ENCODE results near the gene IL1RAPL2. TPM values are rescaled to one million over a fixed set of nuclear protein-coding genes. Genes with fewer than 3 reads are reported as not detected.
"Not testable (repeated sequence)": the region's sequence is repeated elsewhere in the genome, so short reads cannot be mapped to it uniquely, and the experiment has no call there.

The IL1RAPL2 gene
- total RNA-seq, 4 donors from 2014 or later = 0.19 to 0.38 TPM; not detected in 2

DNA sequence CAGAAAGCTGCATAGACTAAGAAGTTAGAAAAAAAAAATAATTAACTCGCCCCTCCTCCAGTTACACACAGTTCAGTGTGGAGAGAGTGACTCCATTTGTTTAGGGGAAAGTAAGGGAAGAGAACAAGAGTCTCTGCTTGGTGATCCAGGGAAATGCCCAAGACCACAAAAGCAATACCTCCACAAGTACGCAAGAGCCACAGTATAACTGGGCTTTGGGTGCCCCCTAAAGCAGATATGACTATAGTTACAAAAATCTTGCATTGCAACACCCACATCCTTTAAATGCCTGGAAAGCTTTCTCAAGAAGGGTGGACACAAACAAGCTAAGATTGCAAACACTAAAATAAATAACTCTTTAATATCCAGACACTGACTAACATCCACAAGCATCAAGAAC is 1092.1 kb downstream of the IL1RAPL2 start:
- TF ChIP-seq CTCF (IDR thresholded peaks at IDR 0.05) (no peak), POLR2A (IDR thresholded peaks at IDR 0.05) (no peak)
- 92 to 94% methylated on average over 2 of the region's 2 CpGs for WGBS, 2 donors
- DNase-seq (ENCODE audit: low spot score in 2 of 2) = no peak
- intact Hi-C loops (cut with DNase I; ENCODE audit: low total_unique reads) = no loop called here
- no peak overlapping the region for H3K4me3 ChIP-seq (ENCODE audit: low read depth, poor library complexity, severe bottlenecking)

- H3K4me3 ChIP-seq (ENCODE audit: low read depth, poor library complexity, severe bottlenecking) = no peak overlapping the region
- no peak for TF ChIP-seq CTCF (IDR thresholded peaks at IDR 0.05)
- TF ChIP-seq POLR2A (IDR thresholded peaks at IDR 0.05) = no peak
- intact Hi-C loops (cut with DNase I; ENCODE audit: low total_unique reads) = no loop called here
- 84 to 100% methylated on average over 2 of the region's 2 CpGs for WGBS, 2 donors
- DNase-seq (ENCODE audit: low spot score in 2 of 2) = no peak
Measured at GRCh38 chrX:105662248-105662647, 1096.2 kb downstream of the IL1RAPL2 start.

DNA sequence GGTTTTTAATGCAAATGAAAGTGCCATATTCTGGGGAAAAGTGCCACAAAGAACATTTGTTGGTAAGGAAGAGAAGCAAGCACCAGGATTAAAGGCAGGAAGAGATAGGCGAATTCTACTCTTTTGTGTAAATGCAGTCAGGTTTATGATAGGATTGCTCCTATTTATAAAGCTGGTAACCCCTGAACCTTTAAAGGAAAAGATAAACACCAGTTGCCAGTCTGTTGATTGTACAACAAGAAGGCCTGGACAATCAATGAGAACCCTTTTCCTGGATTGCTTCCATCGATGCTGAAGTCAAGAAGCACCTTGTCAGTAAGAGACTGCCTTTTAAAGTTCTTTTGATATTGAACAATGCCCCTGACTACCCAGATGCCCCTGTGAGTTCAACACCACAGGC is 1098.2 kb downstream of the IL1RAPL2 start:
- DNase-seq (ENCODE audit: low spot score in 2 of 2) = no peak
- 52 to 55% methylated on average over 2 of the region's 2 CpGs for WGBS, 2 donors
- TF ChIP-seq CTCF (IDR thresholded peaks at IDR 0.05) = no peak
- no peak for TF ChIP-seq POLR2A (IDR thresholded peaks at IDR 0.05)
- intact Hi-C loops (cut with DNase I; ENCODE audit: low total_unique reads) = no loop called here
- no peak overlapping the region for H3K4me3 ChIP-seq (ENCODE audit: low read depth, poor library complexity, severe bottlenecking)

- WGBS, 2 donors = 90 to 100% methylated on average over 3 to 7 of the region's 7 CpGs
- H3K4me3 ChIP-seq (ENCODE audit: low read depth, poor library complexity, severe bottlenecking); DNase-seq (ENCODE audit: low spot score in 2 of 2); intact Hi-C loops (cut with DNase I; ENCODE audit: low total_unique reads): not testable (repeated sequence)
Measured at GRCh38 chrX:105684288-105684687, 1118.3 kb downstream of the IL1RAPL2 start.

GRCh38 chrX:105694839-105695238 is 1128.8 kb downstream of the IL1RAPL2 start:
- intact Hi-C loops (cut with DNase I; ENCODE audit: low total_unique reads) = no loop called here
- WGBS, 2 donors = 46 to 50% methylated on average over 1 of the region's 1 CpG
- TF ChIP-seq POLR2A (IDR thresholded peaks at IDR 0.05) (no peak), CTCF (IDR thresholded peaks at IDR 0.05) (no peak)
- H3K4me3 ChIP-seq (ENCODE audit: low read depth, poor library complexity, severe bottlenecking) = no peak overlapping the region
- no peak for DNase-seq (ENCODE audit: low spot score in 2 of 2)

- DNase-seq (ENCODE audit: low spot score in 2 of 2) = no peak
- WGBS, 2 donors = 47 to 55% methylated on average over 1 of the region's 1 CpG
- TF ChIP-seq CTCF (IDR thresholded peaks at IDR 0.05) (no peak), POLR2A (IDR thresholded peaks at IDR 0.05) (no peak)
- H3K4me3 ChIP-seq (ENCODE audit: low read depth, poor library complexity, severe bottlenecking) = no peak overlapping the region
- intact Hi-C loops (cut with DNase I; ENCODE audit: low total_unique reads) = no loop called here
Measured at GRCh38 chrX:105695451-105695850, 1129.5 kb downstream of the IL1RAPL2 start.
